Osteoblast (primary cell): ENCODE results near the gene EHBP1. TPM values are rescaled to one million over a fixed set of nuclear protein-coding genes. Genes with fewer than 3 reads are reported as not detected.
A peak's percentile ranks its signal among the peaks of the same experiment; 100 is the strongest.

ENCODE experiments used
- DNase-seq: peaks from one replicate; pipeline ENCODE4 v3.0.0; 2011; ENCODE audit warnings: low spot score, mixed read lengths; ENCODE audit not compliant: insufficient read length; ENCODE audit errors: missing footprints
- H2AFZ ChIP-seq: 2 replicates; pipeline ENCODE4 v1.6.0; 2011; ENCODE audit warnings: mild to moderate bottlenecking, low read length
- H3K27ac ChIP-seq: 2 replicates; pipeline ENCODE4 v1.5.1; 2011; ENCODE audit warnings: mild to moderate bottlenecking, low read depth, low read length, moderate library complexity
- H3K27me3 ChIP-seq: 2 replicates; pipeline ENCODE4 v1.6.0; 2012; ENCODE audit warnings: mild to moderate bottlenecking, control low read depth, inconsistent platforms, low read length, moderate library complexity; ENCODE audit not compliant: insufficient read depth
- H3K36me3 ChIP-seq: 2 replicates; pipeline ENCODE4 v1.5.1; 2011; ENCODE audit warnings: mild to moderate bottlenecking, low read length, control low read depth, moderate library complexity; ENCODE audit not compliant: insufficient read depth
- H3K4me1 ChIP-seq: 2 replicates; pipeline ENCODE4 v1.5.1; 2011; ENCODE audit warnings: mild to moderate bottlenecking, low read length, control low read depth, moderate library complexity; ENCODE audit not compliant: insufficient read depth
- H3K4me2 ChIP-seq: 2 replicates; pipeline ENCODE4 v1.6.0; 2011; ENCODE audit warnings: mild to moderate bottlenecking, low read length; ENCODE audit not compliant: insufficient read depth
- H3K4me3 ChIP-seq: fragments of 200-600 bp; sonication (generic); 3 replicates; pipeline ENCODE4 v1.5.1; 2012; ENCODE audit warnings: mild to moderate bottlenecking, low read length, inconsistent platforms; ENCODE audit not compliant: insufficient read depth
- H3K79me2 ChIP-seq: 2 replicates; pipeline ENCODE4 v1.6.0; 2012; ENCODE audit warnings: mild to moderate bottlenecking, low read length, control low read depth, inconsistent platforms; ENCODE audit not compliant: insufficient read depth
- H3K9me3 ChIP-seq: 2 replicates; pipeline ENCODE4 v1.5.1; 2011; ENCODE audit warnings: low read depth, low read length, control low read depth
- H4K20me1 ChIP-seq: 2 replicates; pipeline ENCODE4 v1.6.0; 2012; ENCODE audit warnings: mild to moderate bottlenecking, low read length, control low read depth; ENCODE audit not compliant: insufficient read depth
- CTCF ChIP-seq: IDR thresholded peaks from 2 replicates; pipeline ENCODE4 v1.5.1; 2011; ENCODE audit warnings: mild to moderate bottlenecking, low read depth, low read length, moderate library complexity; ENCODE audit errors: extremely low read depth
- total RNA-seq: library from RNA; depleted of rRNA; stranded (reverse); fragments of >200 nt; gene quantifications from 2 replicates; pipeline ENCODE4 v1.2.3, GENCODE V29; 2012

EHBP1 gene
- 81.0 and 96.3 TPM in 2 replicates for total RNA-seq

- Histone ChIP-seq H3K4me1 (peaks cover 20% of the 10 kb centered on the region), H3K27me3 (no peaks in the 10 kb centered on the region), H3K36me3 (peaks cover 19% of the 10 kb centered on the region), H3K9me3 (no peaks in the 10 kb centered on the region), H2AFZ (peak within 1 kb of the TSS; percentile 90), H3K4me2 (peak within 1 kb of the TSS; percentile 93), H3K79me2 (peaks cover 41% of the 10 kb centered on the region), H3K4me3 (peak within 1 kb of the TSS; percentile 85), H4K20me1 (peaks cover 5% of the 10 kb centered on the region), H3K27ac (peak within 1 kb of the TSS; percentile 77)
- DNase-seq, result peak; percentile 98
- TF ChIP-seq CTCF, result no peak
Measured at GRCh38 chr2:62705007-62705829, at the start of gene EHBP1. EHBP1 (plus strand) TSS chr2:62705713; CDS start chr2:62707192, 1,479 bp downstream.

- H3K36me3 ChIP-seq, result no peaks in the 10 kb centered on the region
- H2AFZ ChIP-seq, result no peak overlapping the region
- no peak for TF ChIP-seq CTCF
- DNase-seq, result no peak
- no peak overlapping the region for H3K4me2 ChIP-seq
- peaks cover 49% of the 10 kb centered on the region for H3K4me1 ChIP-seq
- no peaks in the 10 kb centered on the region for H3K9me3 ChIP-seq
- no peaks in the 10 kb centered on the region for H3K27me3 ChIP-seq
- no peak overlapping the region for H3K4me3 ChIP-seq
- H3K79me2 ChIP-seq, result no peaks in the 10 kb centered on the region
- no peak overlapping the region for H3K27ac ChIP-seq
- no peaks in the 10 kb centered on the region for H4K20me1 ChIP-seq
Measured at GRCh38 chr2:62657783-62658182, 47.7 kb upstream of the EHBP1 start.

- Histone ChIP-seq H3K4me1 (peaks cover 56% of the 10 kb centered on the region), H3K4me3 (no peak overlapping the region), H4K20me1 (no peaks in the 10 kb centered on the region), H3K27me3 (no peaks in the 10 kb centered on the region), H3K4me2 (no peak overlapping the region), H3K36me3 (no peaks in the 10 kb centered on the region), H2AFZ (no peak overlapping the region), H3K79me2 (no peaks in the 10 kb centered on the region), H3K27ac (no peak overlapping the region), H3K9me3 (no peaks in the 10 kb centered on the region)
- TF ChIP-seq CTCF, result no peak
- no peak for DNase-seq
Measured at GRCh38 chr2:62658891-62659290, 46.6 kb upstream of the EHBP1 start.

DNA sequence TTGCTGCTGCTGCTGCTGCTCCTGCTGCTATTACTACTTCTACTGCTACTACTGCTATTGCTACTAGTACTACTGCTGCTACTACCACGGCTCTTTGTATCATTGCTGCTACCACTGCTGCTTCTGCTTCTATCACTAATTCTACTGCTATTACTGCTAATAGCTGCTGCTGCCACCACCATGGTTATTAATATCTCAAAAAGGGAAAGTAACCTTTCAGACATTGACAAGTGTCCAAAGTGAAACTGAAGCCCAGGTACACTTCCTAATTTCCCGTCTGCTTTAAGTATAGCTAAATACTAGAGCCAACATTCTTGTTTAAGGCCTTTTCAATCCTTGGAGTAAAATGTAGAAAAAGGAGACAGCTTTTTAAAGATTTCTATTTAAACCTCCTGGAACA lies 45.4 kb upstream of the EHBP1 start:
- Histone ChIP-seq H3K27ac (peak overlapping the region; percentile 89), H3K4me1 (peaks cover 56% of the 10 kb centered on the region), H2AFZ (peak overlapping the region; percentile 52), H3K27me3 (no peaks in the 10 kb centered on the region), H3K36me3 (no peaks in the 10 kb centered on the region), H4K20me1 (no peaks in the 10 kb centered on the region), H3K9me3 (no peaks in the 10 kb centered on the region), H3K79me2 (no peaks in the 10 kb centered on the region), H3K4me3 (no peak overlapping the region), H3K4me2 (peak overlapping the region; percentile 64)
- no peak for TF ChIP-seq CTCF
- DNase-seq, result no peak
